NB4 (cell line): ENCODE measurements around the gene GBF1.

ENCODE experiments used
- CTCF ChIP-seq: IDR thresholded peaks from one replicate; pipeline ENCODE4 v1.5.1; 2012; ENCODE audit warnings: low read depth, low read length
- MAX ChIP-seq: IDR thresholded peaks from 2 replicates; pipeline ENCODE4 v1.6.1; 2011; ENCODE audit warnings: low read depth, low read length
- MYC ChIP-seq: IDR thresholded peaks from 2 replicates; pipeline ENCODE4 v1.6.1; 2011; ENCODE audit warnings: low read depth, low read length

GRCh38 chr10:102261196-102261595 lies 15.9 kb downstream of the GBF1 start:
- no peak for TF ChIP-seq CTCF
- no peak for TF ChIP-seq MAX
- no peak for TF ChIP-seq MYC
